ENCODE measurements around the gene ABCB8.
A peak's percentile ranks its signal among the peaks of the same experiment; 100 is the strongest.

Gene ABCB8

DNA sequence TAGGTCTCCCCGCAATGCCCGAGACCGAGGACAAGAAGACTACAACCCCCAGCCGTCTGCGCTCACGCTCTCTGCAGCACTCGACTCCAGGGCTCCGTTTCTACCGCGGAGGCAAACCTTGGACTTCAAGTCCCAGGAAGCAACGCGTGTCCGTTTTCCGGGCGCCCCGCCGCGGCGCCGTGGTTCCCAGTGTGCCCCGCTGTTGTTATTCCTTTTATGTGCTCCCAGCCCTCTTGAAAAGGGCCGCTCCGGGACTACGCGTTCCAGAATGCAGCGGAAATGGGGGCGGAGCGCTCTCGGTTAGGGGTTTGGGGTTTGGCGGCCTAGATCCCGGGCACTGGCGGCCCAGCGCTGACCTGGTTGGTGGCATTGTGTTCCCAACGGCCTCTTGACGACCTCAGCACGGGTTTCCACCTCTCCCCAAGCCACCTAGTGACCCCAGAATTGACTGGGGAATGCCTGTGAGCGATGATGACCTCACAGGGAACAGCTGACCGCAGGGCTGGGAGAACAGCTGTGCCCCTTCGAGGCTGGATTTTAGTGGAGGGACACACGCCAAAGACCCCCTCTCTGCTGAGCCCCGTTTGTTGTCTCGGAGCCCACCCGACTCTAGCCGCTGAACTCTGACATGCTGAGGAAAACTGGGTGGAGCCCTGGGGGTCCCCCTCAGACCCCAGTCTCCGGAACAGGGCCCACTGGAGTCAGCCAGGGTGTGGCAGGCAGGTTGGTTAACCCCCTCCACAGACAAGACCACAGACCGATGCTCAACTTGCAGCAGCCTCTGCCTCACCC, 29.9 kb downstream of the ABCB8 start:
- DNase-seq (ENCODE audit: low spot score): peak; percentile 100

DNA sequence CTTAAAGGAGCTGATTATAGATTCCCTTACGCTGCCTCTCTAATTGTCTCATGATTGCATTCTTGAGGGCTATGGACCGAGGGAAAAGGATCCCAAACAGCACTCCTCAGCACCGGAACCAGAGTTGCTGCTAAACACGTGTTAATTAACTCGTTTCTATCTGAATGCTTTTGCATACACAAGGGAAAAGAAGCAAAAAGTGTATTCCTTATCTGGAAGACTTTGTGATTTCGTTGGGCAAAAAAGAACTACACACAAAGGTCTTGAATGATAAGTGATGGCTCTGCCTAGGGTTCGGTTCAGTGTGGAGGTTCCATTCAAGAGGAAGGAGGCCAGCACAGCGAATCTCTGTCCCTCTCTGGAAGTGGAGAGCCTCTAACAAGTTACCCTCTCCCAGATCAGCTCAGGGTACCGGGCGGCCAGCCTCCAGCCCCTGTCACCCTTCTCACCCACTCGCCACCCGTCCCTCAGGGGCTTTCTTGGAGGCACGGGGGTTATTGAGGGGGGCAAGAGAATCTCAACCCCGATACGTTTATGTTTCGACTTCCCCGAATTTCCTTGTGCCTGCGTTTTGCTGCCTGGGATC, 30.6 kb downstream of the ABCB8 start:
- DNase-seq (ENCODE audit: low spot score): peak; percentile 47

DNA sequence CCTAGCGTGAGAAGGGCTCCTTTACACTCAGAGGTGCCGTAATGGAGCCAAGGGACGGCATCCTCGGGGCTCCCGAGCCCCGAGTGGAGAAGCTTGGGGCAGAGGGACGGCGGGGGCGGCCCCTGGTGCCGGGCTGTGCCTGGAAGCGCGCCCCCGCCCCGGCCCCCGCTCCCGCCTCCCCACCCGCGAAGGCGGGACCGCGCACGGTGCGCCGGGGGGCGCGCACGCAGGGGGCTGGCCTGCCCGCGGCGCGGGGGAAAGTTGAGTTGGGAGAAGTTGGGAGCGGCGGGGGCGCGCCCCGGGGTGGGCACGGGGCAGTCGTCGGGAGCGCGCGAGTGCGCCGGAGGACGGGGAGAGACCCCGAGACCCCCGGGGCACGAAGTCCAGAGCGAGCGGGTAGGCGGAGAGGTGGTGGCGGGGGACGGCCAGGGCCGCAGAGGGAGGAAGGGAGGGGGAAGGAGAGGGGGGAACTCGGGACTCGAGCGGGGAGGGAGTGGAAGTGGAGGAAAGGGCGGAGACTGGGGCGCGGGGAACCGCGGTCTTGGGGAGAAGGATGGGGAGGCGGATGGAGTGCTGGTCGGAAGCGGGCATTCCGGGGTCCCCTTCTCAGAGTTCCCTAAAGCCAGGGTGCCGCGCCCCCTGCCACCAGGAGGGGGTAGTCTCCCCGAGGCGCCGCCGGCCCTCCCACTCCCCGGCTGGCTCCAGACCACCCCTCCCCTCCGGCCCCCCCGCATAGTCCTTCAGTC, 31.3 kb downstream of the ABCB8 start, which contains the start of gene SLC4A2:
SLC4A2 (plus strand) TSS at position 223 of the 746 bp plus-strand sequence. CDS start 2,399 bp downstream, outside the sequence.
- peak; percentile 53 for DNase-seq (ENCODE audit: low spot score)

- DNase-seq (ENCODE audit: low spot score): peak; percentile 37
These were observed 31.8 kb downstream of the ABCB8 start for GRCh38 chr7:151060113-151060415.

DNA sequence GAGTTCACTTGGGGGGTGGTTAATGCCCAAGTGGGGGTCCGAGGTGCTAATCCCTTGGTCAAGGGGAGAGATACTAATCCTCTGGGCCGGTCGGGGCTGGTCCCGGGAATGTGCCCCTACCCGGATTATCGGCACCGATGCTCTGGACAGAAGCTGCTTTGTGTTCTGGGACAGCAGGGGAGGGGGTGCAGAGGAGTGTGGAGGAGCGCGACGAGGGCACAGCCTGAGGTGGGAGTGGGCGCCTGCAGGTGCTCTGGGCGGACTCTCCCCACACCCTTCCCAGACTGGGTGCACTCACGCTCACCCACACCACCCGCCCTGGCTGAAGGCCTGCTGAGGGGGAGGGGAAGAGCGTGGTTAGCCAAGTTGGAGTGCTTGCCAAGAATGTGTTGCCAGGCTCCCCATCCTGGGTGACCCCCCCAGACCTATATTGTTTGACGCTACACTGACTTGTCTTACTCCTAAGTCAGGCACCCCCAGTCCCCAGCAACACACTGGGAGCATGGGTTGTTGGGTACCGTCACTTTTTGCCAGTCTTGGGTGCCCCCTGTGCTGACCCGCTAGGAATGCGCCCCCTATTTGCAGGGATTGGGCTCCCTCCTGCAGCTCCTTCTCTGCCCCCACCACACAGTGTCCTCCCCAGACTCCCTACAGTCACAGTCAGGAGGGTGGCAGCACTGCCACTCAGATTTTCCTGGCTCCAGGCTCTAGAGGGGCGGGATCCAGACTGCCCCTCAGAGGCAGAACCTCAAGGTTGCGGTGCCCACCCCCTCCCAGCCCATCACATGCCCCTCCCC, 32.4 kb downstream of the ABCB8 start:
- DNase-seq (ENCODE audit: low spot score): peak; percentile 38

GRCh38 chr7:151061213-151062110, 33.2 kb downstream of the ABCB8 start:
- peak; percentile 34 for DNase-seq (ENCODE audit: low spot score)

GRCh38 chr7:151062111-151062398, 33.8 kb downstream of the ABCB8 start:
- no peak for DNase-seq (ENCODE audit: low spot score)

GRCh38 chr7:151062399-151063211, 34.4 kb downstream of the ABCB8 start:
- peak; percentile 72 for DNase-seq (ENCODE audit: low spot score)

GRCh38 chr7:151063212-151063561, 34.9 kb downstream of the ABCB8 start:
- no peak for DNase-seq (ENCODE audit: low spot score)

DNA sequence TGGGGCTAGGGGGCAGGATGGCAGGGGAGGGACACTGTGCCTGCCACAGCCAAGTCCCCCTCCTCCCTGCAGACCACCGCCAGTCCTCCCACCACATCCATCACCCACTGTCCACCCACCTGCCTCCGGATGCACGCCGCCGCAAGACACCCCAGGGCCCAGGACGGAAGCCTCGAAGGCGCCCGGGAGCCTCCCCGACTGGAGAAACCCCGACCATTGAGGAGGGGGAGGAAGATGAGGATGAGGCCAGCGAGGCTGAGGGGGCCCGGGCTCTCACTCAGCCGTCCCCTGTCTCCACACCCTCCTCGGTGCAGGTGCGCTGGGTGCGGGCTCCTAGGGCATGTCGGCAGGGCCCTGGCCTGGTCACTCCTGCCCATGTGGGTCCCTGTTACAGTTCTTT, 36.2 kb downstream of the ABCB8 start:
- no peak for DNase-seq (ENCODE audit: low spot score)

DNA sequence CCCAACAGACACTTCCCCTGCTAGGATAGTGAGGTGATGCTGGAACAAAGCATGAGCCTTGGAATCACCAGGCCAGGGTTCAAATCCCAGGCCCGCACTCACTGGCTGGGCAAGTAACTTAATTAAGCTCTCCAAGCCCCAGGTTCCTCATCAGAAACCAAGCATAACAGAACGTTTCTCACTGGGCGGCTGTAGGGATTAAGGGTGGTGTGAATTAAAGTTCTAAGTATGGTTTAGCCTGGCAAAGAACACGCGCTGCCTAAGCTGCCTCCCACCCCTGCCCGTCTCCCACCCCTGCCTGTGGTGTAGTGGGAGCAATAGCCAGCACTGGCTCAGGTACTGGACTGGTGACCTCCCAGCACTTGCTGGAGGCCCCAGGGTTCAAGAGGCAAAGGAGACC, 36.7 kb downstream of the ABCB8 start:
- DNase-seq (ENCODE audit: low spot score): no peak

GRCh38 chr7:151065516-151065915, 37.3 kb downstream of the ABCB8 start:
- DNase-seq (ENCODE audit: low spot score): no peak

DNA sequence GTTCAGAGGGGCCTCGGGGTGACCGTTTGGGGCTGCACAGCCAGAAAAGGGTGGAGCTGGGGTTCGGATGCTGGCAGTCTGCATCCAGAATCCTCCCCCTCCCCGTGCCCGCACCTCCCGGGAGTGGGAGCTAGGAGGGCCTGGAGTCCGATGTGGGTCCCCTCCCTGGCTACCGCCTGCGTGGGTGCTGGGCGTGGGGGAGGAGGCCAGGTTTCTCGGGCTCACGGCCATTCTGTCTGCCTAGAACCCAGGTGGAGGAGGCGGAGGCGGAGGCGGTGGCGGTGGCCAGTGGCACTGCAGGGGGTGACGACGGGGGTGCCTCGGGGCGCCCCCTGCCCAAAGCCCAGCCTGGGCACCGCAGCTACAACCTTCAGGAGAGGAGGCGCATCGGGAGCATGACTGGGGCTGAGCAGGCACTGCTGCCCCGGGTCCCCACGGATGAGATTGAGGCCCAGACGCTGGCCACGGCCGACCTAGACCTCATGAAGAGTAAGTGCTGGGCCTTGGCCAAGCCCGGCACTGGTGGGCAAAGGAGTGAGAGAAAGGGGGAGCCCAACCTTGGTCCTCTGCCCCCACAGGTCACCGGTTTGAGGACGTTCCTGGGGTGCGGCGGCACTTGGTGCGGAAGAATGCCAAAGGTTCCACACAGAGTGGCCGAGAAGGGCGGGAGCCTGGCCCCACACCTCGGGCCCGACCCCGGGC, 38.2 kb downstream of the ABCB8 start:
- no peak for DNase-seq (ENCODE audit: low spot score)

- DNase-seq (ENCODE audit: low spot score): no peak
These were observed 40.0 kb downstream of the ABCB8 start for GRCh38 chr7:151068069-151068773.

DNA sequence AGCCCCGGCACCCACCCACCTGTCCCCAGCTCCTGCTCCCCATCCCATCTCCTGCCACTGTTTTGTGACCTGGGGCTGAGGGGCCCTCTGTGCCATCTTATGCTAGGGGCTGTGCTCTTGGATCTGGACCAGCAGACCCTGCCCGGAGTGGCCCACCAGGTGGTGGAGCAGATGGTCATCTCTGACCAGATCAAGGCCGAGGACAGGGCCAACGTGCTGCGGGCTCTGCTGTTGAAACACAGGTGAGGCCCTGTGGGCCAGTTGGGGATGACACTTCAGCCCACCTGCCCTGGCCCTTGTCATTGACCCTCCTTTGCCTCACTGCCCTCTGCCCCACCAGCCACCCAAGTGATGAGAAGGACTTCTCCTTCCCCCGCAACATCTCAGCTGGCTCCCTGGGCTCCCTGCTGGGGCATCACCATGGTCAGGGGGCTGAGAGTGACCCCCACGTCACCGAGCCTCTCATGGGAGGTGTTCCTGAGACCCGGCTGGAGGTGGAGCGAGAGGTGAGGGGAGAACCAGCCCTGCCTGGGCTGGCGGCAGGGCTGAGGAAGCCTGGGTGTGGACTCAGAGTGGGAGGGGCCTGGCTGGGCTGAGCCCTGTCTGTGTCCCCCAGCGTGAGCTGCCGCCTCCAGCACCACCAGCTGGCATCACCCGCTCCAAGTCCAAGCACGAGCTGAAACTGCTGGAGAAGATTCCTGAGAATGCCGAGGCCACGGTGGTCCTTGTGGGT, 41.8 kb downstream of the ABCB8 start:
- DNase-seq (ENCODE audit: low spot score): no peak

GRCh38 chr7:151070574-151070960, 42.3 kb downstream of the ABCB8 start:
- DNase-seq (ENCODE audit: low spot score): no peak

GRCh38 chr7:151071032-151071866, 43.0 kb downstream of the ABCB8 start:
- no peak for DNase-seq (ENCODE audit: low spot score)

GRCh38 chr7:151073990-151074389, 45.7 kb downstream of the ABCB8 start:
- DNase-seq (ENCODE audit: low spot score): no peak
